SKM-1 treated with dmso at 0.1 percent for 144 hours (cell line): ENCODE data around the gene PRICKLE4.

ENCODE experiments used
- DNase-seq: peaks from one replicate; lab custom pipeline; 2025; ENCODE audit not compliant: unreplicated experiment; lab: John Stamatoyannopoulos, UW

Gene PRICKLE4

GRCh38 chr6:41836022-41836659 lies 55.6 kb downstream of the PRICKLE4 start:
- DNase-seq = no peak

- no peak for DNase-seq
Observed at GRCh38 chr6:41836660-41837052, 56.1 kb downstream of the PRICKLE4 start.
